Activated CD4-positive, alpha-beta T cell treated with anti-CD3 and anti-CD28 coated beads, Interleukin-2, amount 10 ng/mL, durations not matched to agents 7 days and 5 days (primary cell): ENCODE data around the gene RAPGEF1. TPM values are rescaled to one million over a fixed set of nuclear protein-coding genes. Genes with fewer than 3 reads are reported as not detected.
A peak's percentile ranks its signal among the peaks of the same experiment; 100 is the strongest.
"Not testable (repeated sequence)": the region's sequence is repeated elsewhere in the genome, so short reads cannot be mapped to it uniquely, and the experiment has no call there.

Source experiments
- CTCF ChIA-PET: fragments of 350-600 bp; sonication (Branson Sonifier 250); formaldehyde crosslinking; loops from one replicate; lab custom pipeline; 2021; ENCODE audit warnings: antibody characterized with exemption; lab: Charles Lee
- POLR2A ChIA-PET: fragments of 350-600 bp; sonication (Branson Sonifier 250); formaldehyde crosslinking; loops from one replicate; lab custom pipeline; 2021; ENCODE audit warnings: antibody characterized with exemption; lab: Charles Lee
- DNase-seq: peaks from one replicate; pipeline ENCODE4 v3.0.0-alpha.2; 2020
- H3K27ac Mint-ChIP-seq: one replicate; pipeline ENCODE4 v1.8.0; 2021; ENCODE audit warnings: mild to moderate bottlenecking, moderate library complexity, mixed read lengths
- H3K27me3 Mint-ChIP-seq: one replicate; pipeline ENCODE4 v1.8.0; 2021; ENCODE audit warnings: mixed read lengths
- H3K36me3 Mint-ChIP-seq: one replicate; pipeline ENCODE4 v1.8.0; 2021; ENCODE audit warnings: low read depth, mixed read lengths
- H3K4me1 Mint-ChIP-seq: one replicate; pipeline ENCODE4 v1.8.0; 2021; ENCODE audit warnings: mixed read lengths
- H3K4me3 Mint-ChIP-seq: one replicate; pipeline ENCODE4 v1.8.0; 2021; ENCODE audit warnings: mild to moderate bottlenecking, moderate library complexity, mixed read lengths
- H3K9me3 Mint-ChIP-seq: one replicate; pipeline ENCODE4 v1.8.0; 2021; ENCODE audit warnings: mixed read lengths
- total RNA-seq, 2 experiments: library from RNA; stranded (reverse); gene quantifications; one replicate each; pipeline ENCODE4 v1.2.3, GENCODE V29; 2021

Gene RAPGEF1
- total RNA-seq, 2 experiments from 2014 or later: 128 to 129 TPM

DNA sequence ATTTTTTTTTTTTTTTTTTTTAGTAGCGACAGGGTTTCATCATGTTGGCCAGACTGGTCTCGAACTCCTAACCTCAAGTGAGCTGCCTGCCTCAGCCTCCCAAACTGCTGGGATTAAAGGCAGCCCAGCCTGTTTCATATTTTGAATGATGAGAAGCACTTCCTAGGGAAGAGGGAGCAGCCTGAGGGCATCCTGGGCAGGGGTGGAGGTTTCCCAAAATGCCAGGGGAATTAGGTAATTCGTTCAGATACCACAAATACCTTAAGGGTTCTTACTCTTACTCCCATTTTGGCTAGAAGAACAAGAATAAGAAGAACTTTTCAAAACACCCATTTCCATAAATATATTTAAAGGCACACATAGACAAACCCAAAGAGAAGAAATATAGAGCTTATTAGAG is 29.5 kb upstream of the RAPGEF1 start:
- CTCF ChIA-PET: no interaction called here
- POLR2A ChIA-PET: no interaction called here
- Mint-ChIP-seq H3K36me3 (no peaks in the 10 kb centered on the region), H3K9me3 (no peaks in the 10 kb centered on the region), H3K27me3 (peaks cover 4% of the 10 kb centered on the region), H3K4me1 (no peaks in the 10 kb centered on the region), H3K27ac (no peak overlapping the region), H3K4me3 (no peak overlapping the region)
- no peak for DNase-seq

DNA sequence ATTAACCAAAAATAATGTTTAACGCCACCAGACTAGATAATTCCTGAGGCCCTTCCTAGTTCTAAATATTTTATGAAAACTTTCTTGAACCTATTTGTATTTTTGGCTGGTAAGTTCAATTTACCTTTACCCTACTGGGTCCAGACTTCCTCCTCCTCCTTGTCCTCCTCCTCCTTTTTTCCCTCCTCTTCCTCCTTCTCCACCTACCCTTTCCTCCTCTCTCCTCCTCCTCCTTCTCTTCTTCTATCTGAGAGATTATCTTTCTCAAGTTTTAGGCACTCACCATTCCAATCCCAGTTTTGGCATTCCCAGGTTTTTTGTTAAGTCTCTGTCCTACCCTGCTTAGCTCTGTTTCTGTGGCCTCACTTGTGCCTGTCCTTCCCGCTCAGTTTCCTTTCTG is 24.7 kb upstream of the RAPGEF1 start:
- H3K9me3 Mint-ChIP-seq: no peaks in the 10 kb centered on the region
- POLR2A ChIA-PET: no interaction called here
- no peak for DNase-seq
- H3K36me3 Mint-ChIP-seq: no peaks in the 10 kb centered on the region
- CTCF ChIA-PET: interaction anchor here (1.5 kb wide), 1 partner anchor 504 kb away, joined by 3 read pairs; no protein-coding TSS in a partner anchor
- H3K27ac Mint-ChIP-seq: no peak overlapping the region
- H3K4me1 Mint-ChIP-seq: no peaks in the 10 kb centered on the region
- H3K27me3 Mint-ChIP-seq: peaks cover 2% of the 10 kb centered on the region
- no peak overlapping the region for H3K4me3 Mint-ChIP-seq

DNA sequence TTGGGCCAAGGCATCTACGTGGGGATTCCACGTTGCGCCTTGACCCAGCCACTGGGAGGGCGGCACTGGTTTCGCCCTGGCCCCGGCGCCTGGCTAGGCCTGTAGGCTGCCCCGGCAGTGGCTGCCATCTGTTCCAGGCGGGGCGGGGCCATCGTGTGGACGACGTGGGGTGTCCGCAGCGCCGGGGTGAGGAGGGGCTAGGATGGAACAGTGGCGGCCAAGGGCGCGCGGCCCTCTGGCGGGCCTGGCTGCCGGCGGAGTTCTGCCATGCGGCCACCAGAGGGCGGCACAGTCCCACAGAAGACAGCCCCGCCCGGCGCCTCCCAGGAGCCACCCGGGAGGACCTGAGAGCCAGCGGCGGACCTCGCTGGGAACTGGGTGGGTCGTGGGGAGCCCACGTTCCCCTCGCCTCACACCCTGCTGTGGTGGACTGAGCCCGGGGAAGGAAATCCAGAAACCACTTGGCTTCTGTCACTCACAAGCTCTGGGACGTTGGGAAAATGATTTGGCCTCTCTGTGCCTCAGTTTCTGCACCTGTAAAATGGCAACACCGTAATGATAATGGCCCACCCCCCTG is 22.6 kb upstream of the RAPGEF1 start:
- Mint-ChIP-seq H3K4me1 (no peaks in the 10 kb centered on the region), H3K9me3 (no peaks in the 10 kb centered on the region), H3K36me3 (no peaks in the 10 kb centered on the region), H3K27me3 (peaks cover 11% of the 10 kb centered on the region), H3K4me3 (no peak overlapping the region), H3K27ac (no peak overlapping the region)
- DNase-seq: peak; percentile 76
- ChIA-PET CTCF (interaction anchor here (0.6 to 1.8 kb wide), 8 partner anchors 12 to 493 kb away, joined by 3 to 8 read pairs (median 4); no protein-coding TSS in a partner anchor), POLR2A (no interaction called here)

DNA sequence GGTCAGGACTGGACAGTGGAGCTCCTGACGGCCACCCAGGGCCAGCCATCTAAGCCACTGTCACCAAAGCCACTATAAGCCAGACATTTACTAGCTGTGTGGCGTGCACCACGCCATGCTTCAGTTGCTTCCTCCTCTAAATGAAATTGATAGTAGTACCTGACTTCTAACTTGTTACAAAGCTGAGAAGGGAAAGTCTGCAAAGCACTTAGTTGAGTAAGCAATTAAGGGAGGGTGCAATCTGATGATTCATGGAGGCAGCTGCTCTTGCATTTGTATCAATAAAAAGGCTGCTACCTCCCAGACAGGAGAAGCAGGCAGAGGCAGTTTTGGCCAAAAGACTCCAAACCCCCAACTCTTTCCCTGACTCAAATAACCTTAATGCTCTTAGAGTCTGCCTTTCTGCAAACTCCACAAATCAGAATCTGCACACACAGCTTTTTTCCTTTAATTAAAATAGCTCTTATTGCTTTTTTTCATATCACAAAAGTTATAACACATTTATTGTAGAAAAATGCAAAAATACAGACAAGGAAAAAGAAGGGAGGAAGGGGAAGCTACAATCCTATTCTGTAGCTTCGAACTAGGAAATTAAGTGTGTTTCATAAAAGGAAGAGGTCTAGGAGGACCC is 19.3 kb upstream of the RAPGEF1 start:
- DNase-seq: no peak
- Mint-ChIP-seq H3K36me3 (no peaks in the 10 kb centered on the region), H3K27me3 (peaks cover 15% of the 10 kb centered on the region), H3K4me3 (no peak overlapping the region), H3K27ac (no peak overlapping the region), H3K9me3 (no peaks in the 10 kb centered on the region), H3K4me1 (peaks cover 6% of the 10 kb centered on the region)
- ChIA-PET POLR2A (no interaction called here), CTCF (interaction anchor here (0.6 to 2.9 kb wide), 6 partner anchors 19 to 500 kb away, joined by 3 to 8 read pairs (median 4); no protein-coding TSS in a partner anchor)

DNA sequence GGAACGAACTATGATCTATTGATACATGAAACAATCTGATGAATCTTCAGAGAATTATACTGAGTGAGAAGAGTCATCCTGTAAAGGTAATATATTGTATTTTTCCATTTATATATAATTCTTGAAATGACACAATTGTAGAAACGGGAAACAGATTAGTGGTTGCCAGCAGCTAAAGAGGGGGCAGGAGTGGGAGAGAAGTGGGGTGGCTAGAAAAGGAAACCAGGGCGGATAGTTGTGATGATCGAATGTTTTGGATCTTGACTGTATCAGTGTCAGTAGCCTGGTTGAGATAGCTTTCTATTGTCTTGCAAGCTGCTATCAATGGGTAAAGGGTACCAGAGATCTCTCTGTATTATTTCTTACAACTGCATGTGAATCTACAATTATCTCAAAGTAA is 17.7 kb upstream of the RAPGEF1 start:
- no peak overlapping the region for H3K27ac Mint-ChIP-seq
- H3K36me3 Mint-ChIP-seq: no peaks in the 10 kb centered on the region
- DNase-seq: no peak
- CTCF ChIA-PET: interaction anchor here (0.8 to 2.4 kb wide), 4 partner anchors 9 to 481 kb away, joined by 3 to 13 read pairs (median 3); no protein-coding TSS in a partner anchor
- peaks cover 6% of the 10 kb centered on the region for H3K4me1 Mint-ChIP-seq
- peaks cover 15% of the 10 kb centered on the region for H3K27me3 Mint-ChIP-seq
- H3K9me3 Mint-ChIP-seq: no peaks in the 10 kb centered on the region
- POLR2A ChIA-PET: no interaction called here
- H3K4me3 Mint-ChIP-seq: no peak overlapping the region

DNA sequence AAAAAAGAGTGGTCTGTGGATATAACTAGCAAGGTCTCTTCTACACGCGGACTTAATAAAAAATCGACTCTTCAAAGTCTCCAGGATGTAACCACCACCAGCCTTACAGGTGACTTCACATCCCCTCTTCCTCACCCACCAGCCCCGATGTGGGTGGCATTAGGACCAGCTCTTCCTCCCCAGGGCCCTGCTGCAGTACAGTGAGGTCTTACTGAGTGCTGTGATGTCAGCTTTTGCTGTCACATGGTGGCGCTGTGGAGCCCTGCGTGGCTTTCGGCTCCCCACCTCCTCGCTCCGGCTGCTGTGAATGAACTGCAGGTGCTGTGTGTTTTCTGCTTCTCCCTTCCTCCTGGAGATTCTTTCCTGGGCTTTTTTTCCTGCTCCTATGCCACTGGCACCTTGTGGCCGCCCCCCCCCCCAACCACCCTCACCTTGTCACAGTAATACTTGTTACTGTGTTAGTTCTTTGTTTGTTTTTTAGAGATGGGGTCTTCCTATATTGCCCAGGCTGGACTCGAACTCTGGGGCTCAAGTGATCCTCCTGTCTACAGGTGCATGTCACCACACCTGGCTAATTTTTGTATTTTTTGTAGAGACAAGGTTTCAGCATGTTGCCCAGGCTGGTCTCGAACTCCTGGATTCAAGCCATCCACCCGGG is 15.8 kb upstream of the RAPGEF1 start:
- H3K36me3 Mint-ChIP-seq: no peaks in the 10 kb centered on the region
- no peak overlapping the region for H3K4me3 Mint-ChIP-seq
- CTCF ChIA-PET: interaction anchor here (0.5 to 1.3 kb wide), 5 partner anchors 14 to 826 kb away, joined by 3 to 4 read pairs (median 3); partner anchors contain the start of gene BARHL1
- H3K9me3 Mint-ChIP-seq: no peaks in the 10 kb centered on the region
- H3K27ac Mint-ChIP-seq: no peak overlapping the region
- H3K4me1 Mint-ChIP-seq: peaks cover 6% of the 10 kb centered on the region
- peak; percentile 91 for DNase-seq
- POLR2A ChIA-PET: no interaction called here
- H3K27me3 Mint-ChIP-seq: peaks cover 15% of the 10 kb centered on the region

DNA sequence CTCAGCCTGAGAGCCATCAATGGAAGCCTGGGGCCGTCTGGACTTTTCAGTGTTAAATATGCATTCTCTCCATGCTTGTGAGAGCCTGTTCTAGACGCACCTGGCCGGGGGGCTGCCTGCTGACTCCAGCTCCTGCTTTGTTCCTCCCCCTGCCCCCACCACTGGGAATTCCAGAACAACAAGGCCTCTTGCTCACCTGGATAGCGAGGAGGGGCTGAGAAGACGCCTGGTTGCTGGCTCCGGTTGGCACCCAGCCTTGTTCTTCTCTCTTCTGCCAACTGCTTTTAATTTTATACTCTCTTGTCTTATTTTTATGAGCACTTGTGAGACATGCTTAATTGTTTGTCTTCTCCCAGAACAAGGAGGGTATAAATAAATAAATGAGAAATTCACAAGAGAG is 15.0 kb upstream of the RAPGEF1 start:
- Mint-ChIP-seq H3K4me1 (peaks cover 6% of the 10 kb centered on the region), H3K9me3 (no peaks in the 10 kb centered on the region), H3K27ac (no peak overlapping the region), H3K4me3 (no peak overlapping the region), H3K36me3 (no peaks in the 10 kb centered on the region), H3K27me3 (peaks cover 18% of the 10 kb centered on the region)
- ChIA-PET POLR2A (no interaction called here), CTCF (interaction anchor here (0.8 to 1.5 kb wide), 4 partner anchors 13 to 161 kb away, joined by 3 to 4 read pairs (median 4); partner anchors contain the start of gene RAPGEF1)
- DNase-seq: no peak

DNA sequence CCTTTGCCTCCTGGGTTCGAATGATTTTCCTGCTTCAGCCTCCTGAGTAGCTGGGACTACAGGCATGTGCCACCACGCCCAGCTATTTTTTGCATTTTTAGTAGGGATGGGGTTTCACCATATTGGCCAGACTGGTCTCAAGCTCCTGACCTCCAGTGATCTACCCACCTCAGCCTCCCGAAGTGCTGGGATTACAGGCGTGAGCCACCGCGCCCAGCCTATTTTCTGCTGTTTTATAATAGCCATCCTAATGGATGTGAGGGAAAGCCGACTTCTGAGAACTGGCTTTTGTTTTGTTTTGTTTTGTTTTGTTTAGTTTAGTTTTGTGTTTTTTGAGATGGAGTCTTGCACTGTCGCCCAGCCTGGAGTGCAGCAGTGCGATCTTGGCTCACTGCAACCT is 13.9 kb upstream of the RAPGEF1 start:
- H3K27ac Mint-ChIP-seq, H3K4me3 Mint-ChIP-seq, H3K4me1 Mint-ChIP-seq, H3K9me3 Mint-ChIP-seq, H3K36me3 Mint-ChIP-seq, DNase-seq, POLR2A ChIA-PET: not testable (repeated sequence)
- H3K27me3 Mint-ChIP-seq: peaks cover 17% of the 10 kb centered on the region
- CTCF ChIA-PET: interaction anchor here (1.1 to 1.6 kb wide), 4 partner anchors 14 to 168 kb away, joined by 3 to 6 read pairs (median 4); partner anchors contain the start of gene RAPGEF1

DNA sequence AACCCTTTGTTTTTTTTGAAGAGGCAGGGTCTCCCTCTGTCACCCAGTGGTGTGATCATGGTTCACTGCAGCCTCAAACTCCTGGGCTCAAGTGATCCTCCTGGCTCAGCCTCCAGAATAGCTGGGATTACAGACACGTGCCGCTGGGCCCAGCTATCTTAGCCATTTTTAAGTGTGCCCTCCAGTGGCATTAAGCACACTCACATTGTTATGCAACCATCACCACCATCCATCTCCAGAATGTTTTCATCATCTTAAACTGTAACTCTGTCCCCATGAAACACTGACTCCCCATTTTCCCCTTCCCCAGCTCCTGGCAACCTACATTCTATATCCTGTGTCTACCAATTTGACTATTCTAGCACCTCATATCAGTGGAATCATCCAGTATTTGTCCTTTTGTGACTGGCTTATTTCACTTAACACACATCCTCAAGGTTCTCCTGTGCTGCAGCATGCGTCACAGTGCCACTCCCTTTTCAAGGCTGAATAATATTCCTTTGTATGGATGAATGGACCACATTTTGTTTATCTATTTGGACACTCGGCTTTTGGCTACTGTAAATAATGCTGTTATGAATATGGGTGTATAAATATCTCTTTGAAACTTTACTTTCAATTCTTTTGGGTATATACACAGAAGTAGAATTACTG is 12.5 kb upstream of the RAPGEF1 start:
- no peak overlapping the region for H3K27ac Mint-ChIP-seq

DNA sequence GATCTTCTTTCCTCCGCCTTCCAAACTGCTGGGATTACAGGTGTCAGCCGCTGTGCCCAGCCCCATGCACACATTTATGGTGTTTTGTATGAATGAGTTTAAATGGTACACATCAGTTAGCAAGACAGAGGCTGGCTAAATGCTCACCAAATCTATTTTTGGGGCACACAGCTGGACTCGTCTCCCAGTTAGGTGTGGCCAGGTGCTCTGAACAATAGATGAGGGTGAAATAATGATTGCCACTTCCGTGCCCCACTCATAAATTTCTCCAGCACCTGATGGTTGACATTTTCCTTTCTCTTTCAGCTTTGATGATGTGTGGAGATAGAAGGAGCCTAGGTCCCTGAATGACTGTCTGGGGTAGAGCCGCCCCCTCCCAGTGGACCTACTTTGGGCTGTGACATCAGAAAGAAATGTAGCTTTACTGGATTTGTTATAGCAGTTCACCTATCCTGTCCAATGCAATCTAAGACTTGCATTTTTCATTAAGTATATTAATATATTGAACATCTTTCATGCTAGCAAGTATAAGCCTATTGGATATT is 8.6 kb upstream of the RAPGEF1 start:
- ChIA-PET CTCF (interaction anchor here (0.6 to 1.6 kb wide), 3 partner anchors 8 to 369 kb away, joined by 3 to 4 read pairs (median 3); no protein-coding TSS in a partner anchor), POLR2A (no interaction called here)
- peaks cover 25% of the 10 kb centered on the region for H3K4me1 Mint-ChIP-seq
- H3K4me3 Mint-ChIP-seq: no peak overlapping the region
- H3K27me3 Mint-ChIP-seq: peaks cover 3% of the 10 kb centered on the region
- no peak overlapping the region for H3K27ac Mint-ChIP-seq
- DNase-seq: no peak
- no peaks in the 10 kb centered on the region for H3K9me3 Mint-ChIP-seq
- no peaks in the 10 kb centered on the region for H3K36me3 Mint-ChIP-seq

More for the DNA sequence above, 12.5 kb upstream of the RAPGEF1 start:
- POLR2A ChIA-PET: no interaction called here
- H3K27me3 Mint-ChIP-seq: peaks cover 7% of the 10 kb centered on the region
- peaks cover 12% of the 10 kb centered on the region for H3K4me1 Mint-ChIP-seq
- H3K9me3 Mint-ChIP-seq: no peaks in the 10 kb centered on the region
- H3K4me3 Mint-ChIP-seq: no peak overlapping the region
- no peaks in the 10 kb centered on the region for H3K36me3 Mint-ChIP-seq
- CTCF ChIA-PET: interaction anchor here (0.7 to 1.6 kb wide), 5 partner anchors 12 to 167 kb away, joined by 3 to 6 read pairs (median 3); no protein-coding TSS in a partner anchor
- no peak for DNase-seq

DNA sequence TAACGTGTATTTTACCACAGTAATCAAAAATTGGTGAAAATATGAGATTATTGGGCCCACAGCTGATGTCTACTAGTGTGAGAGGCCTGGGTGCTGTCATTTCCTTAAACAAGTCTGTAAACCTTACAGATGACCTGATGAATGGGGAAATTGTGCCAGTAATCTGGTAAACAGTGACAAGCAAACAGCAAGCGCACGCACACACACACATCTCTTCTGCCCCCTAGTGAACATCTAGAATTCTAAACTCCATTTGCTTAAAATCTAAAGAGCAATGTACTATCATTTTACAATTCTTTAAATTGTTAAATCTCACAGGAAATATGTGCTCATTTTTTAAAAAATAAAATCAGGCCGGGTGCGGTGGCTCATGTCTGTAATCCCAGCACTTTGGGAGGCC is 7.5 kb upstream of the RAPGEF1 start:
- POLR2A ChIA-PET: no interaction called here
- H3K27ac Mint-ChIP-seq: no peak overlapping the region

DNA sequence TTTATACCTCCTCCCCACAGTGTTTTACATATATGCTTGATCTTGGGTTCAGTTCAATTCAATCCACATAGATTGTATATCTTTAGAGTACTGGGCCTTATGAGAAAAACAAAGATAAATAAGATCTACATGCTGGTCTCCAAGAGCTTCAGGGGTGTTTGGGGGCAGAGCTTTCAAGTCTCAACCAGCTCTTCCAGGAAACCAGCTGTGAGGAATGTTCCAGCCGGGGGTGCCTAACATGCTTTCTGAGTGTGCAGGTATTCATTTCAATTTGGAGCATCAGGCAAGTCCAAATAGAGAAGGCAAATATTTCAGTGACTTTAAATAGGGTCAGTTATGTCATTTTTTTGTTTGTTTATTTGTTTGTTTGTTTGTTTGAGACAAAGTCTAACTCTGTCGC is 5.7 kb upstream of the RAPGEF1 start:
- H3K4me1 Mint-ChIP-seq: peaks cover 35% of the 10 kb centered on the region
- no peak overlapping the region for H3K27ac Mint-ChIP-seq
- H3K36me3 Mint-ChIP-seq: no peaks in the 10 kb centered on the region
- POLR2A ChIA-PET: no interaction called here
- H3K9me3 Mint-ChIP-seq: no peaks in the 10 kb centered on the region
- H3K27me3 Mint-ChIP-seq: peaks cover 3% of the 10 kb centered on the region
- DNase-seq: no peak
- CTCF ChIA-PET: interaction anchor here (0.6 to 1.9 kb wide), 4 partner anchors 9 to 242 kb away, joined by 3 to 10 read pairs (median 3); no protein-coding TSS in a partner anchor
- no peak overlapping the region for H3K4me3 Mint-ChIP-seq

More for the DNA sequence above, 7.5 kb upstream of the RAPGEF1 start:
- H3K4me1 Mint-ChIP-seq: peaks cover 35% of the 10 kb centered on the region
- no peaks in the 10 kb centered on the region for H3K36me3 Mint-ChIP-seq
- H3K9me3 Mint-ChIP-seq: no peaks in the 10 kb centered on the region
- CTCF ChIA-PET: interaction anchor here (1.4 to 1.9 kb wide), 2 partner anchors 157 to 259 kb away, joined by 3 to 10 read pairs; no protein-coding TSS in a partner anchor
- no peak overlapping the region for H3K4me3 Mint-ChIP-seq
- peaks cover 3% of the 10 kb centered on the region for H3K27me3 Mint-ChIP-seq
- peak; percentile 52 for DNase-seq
